Peyer's patch (tissue), 4 donors: ENCODE measurements around the gene NFYA. TPM values are rescaled to one million over a fixed set of nuclear protein-coding genes. Genes with fewer than 3 reads are reported as not detected.

Experiments
- DNase-seq, 3 donors: peaks; one replicate each; pipeline ENCODE4 v3.0.0-alpha.2; 2017 to 2019
- H3K27ac ChIP-seq, 4 donors: fragments of 200-600 bp; sonication (generic); one replicate each; pipeline ENCODE4 v1.5.1; 2016 to 2019
- H3K27me3 ChIP-seq, 2 donors: fragments of 200-600 bp; sonication (generic); one replicate each; pipeline ENCODE4 v1.5.1; 2019
- H3K36me3 ChIP-seq, 3 donors: fragments of 200-600 bp; sonication (generic); one replicate each; pipeline ENCODE4 v1.5.1; 2016 to 2019
- H3K4me1 ChIP-seq, 4 donors: fragments of 200-600 bp; sonication (generic); one replicate each; pipeline ENCODE4 v1.5.1; 2016 to 2019
- H3K4me3 ChIP-seq, 4 donors: fragments of 200-600 bp; sonication (generic); 1 replicate in 3 of 4; 2 replicates in 1 of 4; pipeline ENCODE4 v1.5.1; 2016 to 2019; ENCODE audit warnings: mild to moderate bottlenecking in 1 of 4
- H3K9me3 ChIP-seq, 4 donors: fragments of 200-600 bp; sonication (generic); one replicate each; pipeline ENCODE4 v1.5.1; 2016 to 2019; ENCODE audit warnings: mild to moderate bottlenecking in 1 of 4
- CTCF ChIP-seq, 6 experiments: fragments of 450-650 bp in 4 of 6; fragments of 200-600 bp in 2 of 6; sonication (generic) in 1 of 6; IDR thresholded peaks; one replicate each; pipeline ENCODE4 v1.5.1; 2017 to 2019; ENCODE audit warnings: antibody characterized with exemption in 6 of 6, mild to moderate bottlenecking in 3 of 6, moderate library complexity in 1 of 6
- POLR2A ChIP-seq, 2 donors: fragments of 450-650 bp; IDR thresholded peaks; one replicate each; pipeline ENCODE4 v1.5.1; 2017; ENCODE audit warnings: antibody characterized with exemption in 2 of 2, mild to moderate bottlenecking in 2 of 2, moderate library complexity in 2 of 2
- total RNA-seq, 4 donors: library from RNA; depleted of rRNA; stranded (reverse); fragments of >200 nt; gene quantifications; one replicate each; pipeline ENCODE4 v1.1.0, GENCODE V29; 2016

The NFYA gene
- total RNA-seq, 4 donors from 2014 or later, result 22.9 to 27.5 (median 23.4) TPM

- H3K36me3 ChIP-seq, result no peaks in the 10 kb centered on the region
- peak overlapping the region in 1 of 4 donors; percentile 10 for H3K27ac ChIP-seq
- no peaks in the 10 kb centered on the region for H3K27me3 ChIP-seq
- peaks cover 0 to 4% (median 2%) of the 10 kb centered on the region in 4 donors for H3K4me1 ChIP-seq
- TF ChIP-seq POLR2A (IDR thresholded peaks at IDR 0.05) (no peak), CTCF (IDR thresholded peaks at IDR 0.05) (no peak)
- no peak overlapping the region for H3K4me3 ChIP-seq
- DNase-seq, result no peak
- no peaks in the 10 kb centered on the region for H3K9me3 ChIP-seq
These were observed 20.9 kb upstream of the NFYA start for GRCh38 chr6:41051873-41052272.

GRCh38 chr6:41053041-41053440, 19.7 kb upstream of the NFYA start, which contains the start of gene APOBEC2:
TSS of gene APOBEC2 (plus strand) at chr6:41053202. CDS start at chr6:41053348, 146 bp downstream.
- Histone ChIP-seq H3K9me3 (no peaks in the 10 kb centered on the region), H3K27ac (peak within 1 kb of the TSS in 1 of 4 donors; percentile 70), H3K36me3 (no peaks in the 10 kb centered on the region), H3K4me3 (no peak within 1 kb of the TSS), H3K27me3 (no peaks in the 10 kb centered on the region), H3K4me1 (peaks cover 0 to 4% (median 2%) of the 10 kb centered on the region in 4 donors)
- TF ChIP-seq POLR2A (IDR thresholded peaks at IDR 0.05), result no peak
- TF ChIP-seq CTCF (IDR thresholded peaks at IDR 0.05), result no peak
- DNase-seq, result no peak

GRCh38 chr6:41054511-41054910, 18.3 kb upstream of the NFYA start:
- peak overlapping the region in 1 of 4 donors; percentile 70 for H3K27ac ChIP-seq
- peaks cover 0 to 7% (median 4%) of the 10 kb centered on the region in 4 donors for H3K4me1 ChIP-seq
- H3K36me3 ChIP-seq, result no peaks in the 10 kb centered on the region
- H3K27me3 ChIP-seq, result no peaks in the 10 kb centered on the region
- H3K9me3 ChIP-seq, result no peaks in the 10 kb centered on the region
- no peak overlapping the region for H3K4me3 ChIP-seq
- no peak for DNase-seq
- TF ChIP-seq CTCF (IDR thresholded peaks at IDR 0.05), result no peak
- TF ChIP-seq POLR2A (IDR thresholded peaks at IDR 0.05), result no peak

GRCh38 chr6:41055149-41055548, 17.6 kb upstream of the NFYA start:
- peaks cover 0 to 7% (median 4%) of the 10 kb centered on the region in 4 donors for H3K4me1 ChIP-seq
- peak overlapping the region in 1 of 4 donors; percentile 70 for H3K27ac ChIP-seq
- no peaks in the 10 kb centered on the region for H3K27me3 ChIP-seq
- no peak for DNase-seq
- H3K36me3 ChIP-seq, result no peaks in the 10 kb centered on the region
- H3K9me3 ChIP-seq, result no peaks in the 10 kb centered on the region
- TF ChIP-seq POLR2A (IDR thresholded peaks at IDR 0.05), result no peak
- TF ChIP-seq CTCF (IDR thresholded peaks at IDR 0.05), result no peak
- H3K4me3 ChIP-seq, result no peak overlapping the region

- peak in 2 of 3 donors; percentile 64 to 67 for DNase-seq
- H3K36me3 ChIP-seq, result no peaks in the 10 kb centered on the region
- no peaks in the 10 kb centered on the region for H3K27me3 ChIP-seq
- H3K4me1 ChIP-seq, result peaks cover 0 to 7% (median 4%) of the 10 kb centered on the region in 4 donors
- H3K9me3 ChIP-seq, result no peaks in the 10 kb centered on the region
- no peak overlapping the region for H3K4me3 ChIP-seq
- no peak for TF ChIP-seq POLR2A (IDR thresholded peaks at IDR 0.05)
- no peak for TF ChIP-seq CTCF (IDR thresholded peaks at IDR 0.05)
- H3K27ac ChIP-seq, result peak overlapping the region in 2 of 4 donors; percentile 66 to 70
These were observed 15.8 kb upstream of the NFYA start for GRCh38 chr6:41056768-41057490.
